NCI-H2227 (cell line): ENCODE results near the gene ASB6.
"Not testable (repeated sequence)": the region's sequence is repeated elsewhere in the genome, so short reads cannot be mapped to it uniquely, and the experiment has no call there.

Source experiments
- DNase-seq: peaks from one replicate; lab custom pipeline; 2025; ENCODE audit not compliant: unreplicated experiment; lab: John Stamatoyannopoulos, UW

The ASB6 gene

GRCh38 chr9:129667850-129668249 is 25.9 kb upstream of the ASB6 start:
- DNase-seq = no peak

GRCh38 chr9:129667378-129667777 is 25.4 kb upstream of the ASB6 start:
- DNase-seq = no peak

- DNase-seq = no peak
Measured at GRCh38 chr9:129666575-129666974, 24.6 kb upstream of the ASB6 start.

GRCh38 chr9:129665814-129666520 is 24.0 kb upstream of the ASB6 start:
- DNase-seq = no peak

GRCh38 chr9:129665389-129665775 is 23.4 kb upstream of the ASB6 start, which contains the start of gene PRRX2:
Gene PRRX2, plus strand, starts transcription at chr9:129665647. Its CDS starts 221 bp downstream, at chr9:129665868.
- DNase-seq = peak; percentile 70

GRCh38 chr9:129664746-129665388 is 22.9 kb upstream of the ASB6 start:
- no peak for DNase-seq

GRCh38 chr9:129662239-129662638 is 20.3 kb upstream of the ASB6 start:
- DNase-seq = not testable (repeated sequence)

GRCh38 chr9:129661029-129661428 is 19.1 kb upstream of the ASB6 start:
- no peak for DNase-seq

GRCh38 chr9:129656795-129657390 is 14.9 kb upstream of the ASB6 start:
- no peak for DNase-seq

GRCh38 chr9:129655696-129656095 is 13.7 kb upstream of the ASB6 start:
- DNase-seq = no peak

- no peak for DNase-seq
Measured at GRCh38 chr9:129655154-129655553, 13.2 kb upstream of the ASB6 start.

GRCh38 chr9:129654554-129655040 is 12.6 kb upstream of the ASB6 start:
- DNase-seq = no peak

GRCh38 chr9:129653823-129654553 is 12.0 kb upstream of the ASB6 start:
- no peak for DNase-seq

GRCh38 chr9:129650680-129651235 is 8.8 kb upstream of the ASB6 start:
- DNase-seq = no peak

GRCh38 chr9:129649726-129650679 is 8.1 kb upstream of the ASB6 start:
- DNase-seq = no peak

GRCh38 chr9:129648764-129649115 is 6.8 kb upstream of the ASB6 start:
- DNase-seq = no peak

GRCh38 chr9:129648092-129648763 is 6.3 kb upstream of the ASB6 start:
- no peak for DNase-seq

- no peak for DNase-seq
Measured at GRCh38 chr9:129647635-129648034, 5.7 kb upstream of the ASB6 start.

GRCh38 chr9:129646654-129647053 is 4.7 kb upstream of the ASB6 start:
- DNase-seq = no peak

- no peak for DNase-seq
Measured at GRCh38 chr9:129646252-129646651, 4.3 kb upstream of the ASB6 start.
